ENCODE data around the gene MYO7B.
A peak's percentile ranks its signal among the peaks of the same experiment; 100 is the strongest.

Gene MYO7B

DNA sequence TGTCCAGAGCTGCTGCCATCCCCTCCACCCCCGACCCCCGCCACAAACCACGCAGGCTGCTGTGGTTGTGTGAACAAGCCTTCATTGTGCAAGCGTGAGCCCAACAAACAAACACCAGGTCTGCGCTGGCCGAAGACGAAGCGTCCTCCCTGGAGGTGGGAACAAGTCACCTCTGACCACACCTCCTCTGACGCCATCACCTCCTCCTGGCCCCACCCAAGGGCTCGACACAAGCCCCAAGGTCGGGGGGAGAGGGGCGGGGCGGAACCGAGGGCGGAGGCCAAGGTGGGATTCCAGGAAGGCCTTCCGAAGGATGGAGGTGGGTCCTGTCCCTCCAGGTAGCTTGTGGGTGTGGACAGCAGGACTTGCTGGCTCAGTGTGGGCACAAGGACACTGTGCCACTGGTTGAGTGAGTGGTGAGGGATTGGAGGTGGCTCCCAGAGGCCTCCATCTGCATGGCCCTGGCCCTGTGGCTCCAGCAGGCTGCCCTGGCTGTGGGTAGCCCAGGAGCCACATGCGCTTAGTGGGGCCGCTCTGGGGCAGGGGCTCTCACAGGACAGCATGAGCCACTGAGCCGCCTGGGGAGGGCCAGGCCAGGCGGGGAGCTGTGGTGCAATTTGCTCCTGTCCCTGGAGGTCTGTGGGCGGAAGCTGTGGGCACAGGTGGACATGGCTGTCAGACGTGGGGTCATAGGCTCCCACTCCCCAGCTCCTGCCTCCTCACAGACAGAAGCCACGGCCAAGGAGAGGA, 103.1 kb downstream of the MYO7B start:
- TF ChIP-seq, protein P1, sequence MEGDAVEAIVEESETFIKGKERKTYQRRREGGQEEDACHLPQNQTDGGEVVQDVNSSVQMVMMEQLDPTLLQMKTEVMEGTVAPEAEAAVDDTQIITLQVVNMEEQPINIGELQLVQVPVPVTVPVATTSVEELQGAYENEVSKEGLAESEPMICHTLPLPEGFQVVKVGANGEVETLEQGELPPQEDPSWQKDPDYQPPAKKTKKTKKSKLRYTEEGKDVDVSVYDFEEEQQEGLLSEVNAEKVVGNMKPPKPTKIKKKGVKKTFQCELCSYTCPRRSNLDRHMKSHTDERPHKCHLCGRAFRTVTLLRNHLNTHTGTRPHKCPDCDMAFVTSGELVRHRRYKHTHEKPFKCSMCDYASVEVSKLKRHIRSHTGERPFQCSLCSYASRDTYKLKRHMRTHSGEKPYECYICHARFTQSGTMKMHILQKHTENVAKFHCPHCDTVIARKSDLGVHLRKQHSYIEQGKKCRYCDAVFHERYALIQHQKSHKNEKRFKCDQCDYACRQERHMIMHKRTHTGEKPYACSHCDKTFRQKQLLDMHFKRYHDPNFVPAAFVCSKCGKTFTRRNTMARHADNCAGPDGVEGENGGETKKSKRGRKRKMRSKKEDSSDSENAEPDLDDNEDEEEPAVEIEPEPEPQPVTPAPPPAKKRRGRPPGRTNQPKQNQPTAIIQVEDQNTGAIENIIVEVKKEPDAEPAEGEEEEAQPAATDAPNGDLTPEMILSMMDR (IDR thresholded peaks at IDR 0.05; ENCODE audit: control extremely low read depth, extremely low read depth, low read depth, missing control alignments) = no peak
- ChIA-PET CTCF (interaction anchor here (1.1 to 3.7 kb wide), 6 partner anchors 10 to 48 kb away, joined by 3 to 28 read pairs (median 10); no protein-coding TSS in a partner anchor), POLR2A (interaction anchor here (0.6 kb wide), 1 partner anchor 245 kb away, joined by 3 read pairs; no protein-coding TSS in a partner anchor)
- DNase-seq (ENCODE audit: extremely low spot score) = no peak

DNA sequence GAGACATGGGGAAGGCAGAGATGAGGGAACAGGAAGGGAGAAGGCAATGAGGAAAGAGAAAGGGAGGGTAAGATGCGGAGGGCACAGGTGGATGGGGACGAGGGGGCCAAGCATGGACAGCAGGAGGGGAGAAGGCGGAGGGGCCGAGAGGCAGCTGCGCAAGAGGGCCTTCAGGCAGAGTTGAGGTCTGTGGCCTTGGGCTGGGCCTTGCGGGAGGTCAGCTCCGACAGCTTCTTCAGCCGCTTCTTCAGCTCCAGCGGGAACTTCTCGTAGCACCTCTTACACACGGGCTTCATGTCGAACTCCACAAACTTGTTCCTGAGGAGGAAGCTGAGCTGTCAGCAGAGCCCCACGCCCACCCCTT, 103.6 kb downstream of the MYO7B start:
- ChIA-PET POLR2A (interaction anchor here (0.6 kb wide), 1 partner anchor 246 kb away, joined by 3 read pairs; no protein-coding TSS in a partner anchor), CTCF (interaction anchor here (1.4 to 3.7 kb wide), 4 partner anchors 10 to 48 kb away, joined by 5 to 28 read pairs (median 15); no protein-coding TSS in a partner anchor)
- TF ChIP-seq, protein P1 (IDR thresholded peaks at IDR 0.05; ENCODE audit: control extremely low read depth, extremely low read depth, low read depth, missing control alignments) = no peak
- no peak for DNase-seq (ENCODE audit: extremely low spot score)

DNA sequence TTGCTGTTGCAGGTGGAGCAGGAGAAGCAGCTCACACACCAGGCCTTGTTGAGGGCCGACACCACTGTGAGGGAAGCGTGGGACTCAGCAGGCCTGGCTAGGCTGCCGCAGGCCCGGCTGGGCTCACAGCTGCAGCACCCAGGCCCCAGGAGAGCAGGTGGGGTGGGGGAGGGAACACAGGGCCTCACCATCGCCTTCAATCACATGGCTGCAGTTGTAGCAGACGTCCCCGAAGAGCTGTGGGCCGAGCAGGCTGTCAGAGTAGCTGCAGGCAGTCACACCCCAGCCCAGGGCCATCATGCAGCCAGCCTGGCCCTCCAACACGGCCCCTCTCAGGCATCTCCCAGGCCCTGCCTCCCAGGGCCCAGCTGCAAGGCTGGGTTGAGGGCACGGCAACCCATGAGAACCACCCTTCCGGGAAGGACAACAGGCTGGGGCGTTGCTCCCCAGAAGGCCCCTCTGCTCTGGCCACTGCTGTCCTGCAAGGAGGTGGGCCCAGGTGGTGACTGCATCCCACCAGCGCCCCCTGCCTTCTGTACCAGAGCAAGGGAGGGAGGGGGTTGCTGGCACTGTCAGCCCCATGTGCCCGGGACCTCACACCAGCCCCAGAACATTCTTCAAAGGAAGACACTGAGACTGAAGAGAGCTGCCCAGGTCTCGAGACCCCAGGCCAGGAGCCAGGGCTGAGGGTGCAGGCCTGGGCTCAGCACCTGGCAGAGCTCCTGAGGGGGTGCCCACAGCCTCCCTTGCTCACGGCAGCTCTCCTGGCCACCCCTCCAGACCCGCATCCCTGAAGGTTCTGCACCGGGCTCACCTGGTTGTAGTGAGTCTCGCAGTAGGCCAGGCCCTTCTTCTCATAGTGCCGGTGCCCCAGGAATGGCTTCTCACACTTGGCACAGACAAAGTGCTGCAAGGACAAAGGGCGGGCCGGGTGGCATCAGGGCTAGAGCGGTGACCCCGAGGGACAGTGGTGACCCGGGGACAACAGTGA, 104.9 kb downstream of the MYO7B start:
- peak; percentile 72 for DNase-seq (ENCODE audit: extremely low spot score)
- POLR2A ChIA-PET = no interaction called here
- CTCF ChIA-PET = interaction anchor here (0.8 to 3.7 kb wide), 8 partner anchors 9 to 444 kb away, joined by 3 to 28 read pairs (median 4); partner anchors contain the start of gene IWS1
- TF ChIP-seq, protein P1 (IDR thresholded peaks at IDR 0.05; ENCODE audit: control extremely low read depth, extremely low read depth, low read depth, missing control alignments) = peak; percentile 41

DNA sequence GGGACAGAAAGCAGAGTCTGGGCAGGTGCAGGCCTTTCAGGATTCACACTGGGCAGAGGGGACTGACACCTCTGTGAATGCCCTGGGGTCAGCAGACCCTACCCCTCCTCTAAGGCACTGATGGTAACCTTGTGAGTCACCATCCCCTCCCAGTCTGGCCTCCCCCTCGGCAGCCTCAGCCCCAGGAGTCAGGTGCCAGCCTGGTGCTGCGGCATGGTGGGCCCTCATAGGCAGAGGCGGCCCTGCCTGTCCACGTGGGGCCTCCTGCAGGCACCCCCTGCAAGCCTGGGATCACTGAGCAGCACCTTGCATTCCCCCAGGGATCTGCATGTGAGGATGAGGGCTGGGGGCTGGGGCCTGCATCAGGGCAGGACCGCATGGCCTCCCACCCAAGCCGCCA, 105.7 kb downstream of the MYO7B start:
- no peak for DNase-seq (ENCODE audit: extremely low spot score)
- ChIA-PET CTCF (interaction anchor here (1.4 to 3.7 kb wide), 2 partner anchors 9 to 50 kb away, joined by 4 to 28 read pairs; no protein-coding TSS in a partner anchor), POLR2A (no interaction called here)
- TF ChIP-seq, protein P1 (IDR thresholded peaks at IDR 0.05; ENCODE audit: control extremely low read depth, extremely low read depth, low read depth, missing control alignments) = no peak

DNA sequence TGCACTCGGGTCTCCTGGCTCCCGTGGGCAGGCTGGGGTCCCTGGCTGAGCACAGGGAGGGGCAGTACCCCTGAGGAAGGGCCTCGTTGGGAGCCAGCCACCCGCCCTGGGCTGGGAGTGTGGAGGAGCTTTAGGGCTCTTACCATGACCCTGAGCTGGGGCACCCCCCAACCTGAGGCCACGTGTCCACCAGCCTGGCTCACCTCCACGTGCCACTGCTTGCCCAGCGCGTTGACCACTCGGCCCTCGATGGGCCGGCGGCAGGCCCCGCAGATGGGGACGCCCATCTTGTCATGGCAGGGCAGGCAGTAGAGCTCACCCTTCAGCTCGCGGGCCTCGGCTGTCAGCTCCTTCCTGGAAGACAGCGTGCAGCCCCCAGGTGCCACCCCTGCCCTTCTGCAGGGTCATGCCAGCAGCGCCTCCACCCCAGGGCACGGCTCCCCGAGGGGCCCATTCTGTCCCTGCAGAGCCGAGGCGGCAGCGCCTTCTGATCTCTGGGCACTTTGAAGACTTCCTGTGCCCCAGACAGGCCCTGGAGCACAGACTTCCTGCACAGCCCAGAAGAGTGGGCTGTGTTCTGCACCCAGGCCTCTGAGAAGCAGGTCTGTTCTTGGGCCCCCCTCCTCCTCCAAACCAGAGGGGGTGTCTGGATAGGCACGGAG, 106.5 kb downstream of the MYO7B start:
- ChIA-PET CTCF (interaction anchor here (1.4 to 3.7 kb wide), 2 partner anchors 8 to 51 kb away, joined by 4 to 28 read pairs; no protein-coding TSS in a partner anchor), POLR2A (no interaction called here)
- TF ChIP-seq, protein P1 (IDR thresholded peaks at IDR 0.05; ENCODE audit: control extremely low read depth, extremely low read depth, low read depth, missing control alignments) = no peak
- DNase-seq (ENCODE audit: extremely low spot score) = no peak

Data from GM10248 (cell line).